HepG2 (cell line): ENCODE data around the gene MKRN1. TPM values are rescaled to one million over a fixed set of nuclear protein-coding genes. Genes with fewer than 3 reads are reported as not detected.

Experiments
- ATAC-seq: fragments of 200-7000 bp; cut with Tn5 transposase; 3 replicates; pipeline ENCODE4 v1.9.1; 2020; ENCODE audit warnings: mild to moderate bottlenecking, moderate library complexity
- BruUV-seq: library from RNA; stranded (reverse); fragments of 400-500 nt; replicated peaks from 2 replicates; lab custom pipeline; 2021; lab: Mats Ljungman, UMichigan
- CTCF ChIA-PET: fragments of 300-600 bp; formaldehyde crosslinking; extraction: SDS; loops from one replicate; lab custom pipeline; 2021; ENCODE audit warnings: low total read pairs, inconsistent platforms, low intra/inter-chr PET ratio; lab: Yijun Ruan, JAX
- POLR2A ChIA-PET: fragments of 350-600 bp; sonication (Branson Sonifier 250); formaldehyde crosslinking; loops from one replicate; lab custom pipeline; 2020; ENCODE audit warnings: antibody characterized with exemption, inconsistent platforms; lab: Yijun Ruan, JAX
- DNase-seq: peaks from one replicate; pipeline ENCODE4 v3.0.0-alpha.2; 2015; ENCODE audit warnings: low spot score
- FAIRE-seq: peaks from 3 replicates; lab custom pipeline; 2011; peaks lifted over from hg19 to GRCh38; lab: Jason Lieb, UNC
- H2AFZ ChIP-seq: one replicate; pipeline ENCODE4 v1.6.1; 2011; ENCODE audit warnings: low read length, inconsistent platforms
- H3K27ac ChIP-seq: fragments of 300-600 bp; 3 replicates; pipeline ENCODE4 v1.8.0; 2011; ENCODE audit warnings: mixed run types, mild to moderate bottlenecking, mixed read lengths, low read length, inconsistent platforms; ENCODE audit not compliant: insufficient read depth; ENCODE audit errors: extremely low read length
- H3K27me3 ChIP-seq, 2 experiments: fragments of 200-600 bp in 1 of 2; 2 replicates in 1 of 2; 3 replicates in 1 of 2; pipeline versions ENCODE4 v1.6.0 to v1.8.0; 2011; ENCODE audit warnings: low read length in 2 of 2, mild to moderate bottlenecking in 2 of 2, moderate library complexity in 2 of 2, inconsistent platforms in 1 of 2; ENCODE audit not compliant: insufficient read depth in 2 of 2, control insufficient read depth in 1 of 2
- H3K36me3 ChIP-seq, 2 experiments: fragments of 200-600 bp in 1 of 2; replicated peaks in 1 of 2; 2 replicates in 1 of 2; 3 replicates in 1 of 2; pipeline versions ENCODE4 v1.5.1 to v1.8.0; 2011; ENCODE audit warnings: low read length in 2 of 2, inconsistent platforms in 1 of 2; ENCODE audit not compliant: insufficient read depth in 2 of 2, control insufficient read depth in 1 of 2
- H3K4me1 ChIP-seq: 2 replicates; pipeline ENCODE4 v1.5.1; 2012; ENCODE audit warnings: low read length, inconsistent platforms; ENCODE audit not compliant: insufficient read depth
- H3K4me2 ChIP-seq: 2 replicates; pipeline ENCODE4 v1.6.0; 2011; ENCODE audit warnings: low read depth, low read length, inconsistent platforms
- H3K4me3 ChIP-seq, 3 experiments: fragments of 200-600 bp in 1 of 3; sonication (generic), shearing (Covaris generic) in 1 of 3; replicated peaks in 1 of 3; 2 replicates each; pipeline ENCODE4 v1.5.1; 2011 to 2016; ENCODE audit warnings: low read length in 3 of 3, inconsistent platforms in 2 of 3, low read depth in 2 of 3, mild to moderate bottlenecking in 2 of 3, control low read depth in 1 of 3, mixed read lengths in 1 of 3; ENCODE audit not compliant: insufficient read depth in 1 of 3
- H3K79me2 ChIP-seq: one replicate; pipeline ENCODE4 v1.6.1; 2011; ENCODE audit warnings: low read length, inconsistent platforms; ENCODE audit not compliant: insufficient read depth
- H3K9ac ChIP-seq: 2 replicates; pipeline ENCODE4 v1.6.0; 2011; ENCODE audit warnings: mild to moderate bottlenecking, low read depth, low read length, inconsistent platforms; ENCODE audit not compliant: insufficient read depth
- H3K9me3 ChIP-seq: 2 replicates; pipeline ENCODE4 v1.5.1; 2012; ENCODE audit warnings: mild to moderate bottlenecking, low read length
- H4K20me1 ChIP-seq: 2 replicates; pipeline ENCODE4 v1.6.0; 2011; ENCODE audit warnings: inconsistent platforms, mild to moderate bottlenecking, low read length, moderate library complexity; ENCODE audit not compliant: insufficient read depth
- ATM ChIP-seq: fragments of 450-650 bp; IDR thresholded peaks from 2 replicates; pipeline ENCODE4 v1.7.1; 2017; ENCODE audit warnings: mild to moderate bottlenecking, borderline replicate concordance
- BCL6 ChIP-seq: IDR thresholded peaks from 2 replicates; pipeline ENCODE4 v1.6.1; 2016; ENCODE audit warnings: missing genetic modification reagents, missing compliant biosample characterization
- EP300 ChIP-seq, 3 experiments: sonication (generic) in 1 of 3; formaldehyde crosslinking in 1 of 3; IDR thresholded peaks; 2 replicates each; pipeline versions ENCODE4 v1.5.1 to v1.6.1; 2011 to 2020; ENCODE audit warnings: low read depth in 2 of 3, low read length in 2 of 3, borderline replicate concordance in 1 of 3, improper control_type of control experiment in 1 of 3, mild to moderate bottlenecking in 1 of 3, missing genetic modification reagents in 1 of 3, moderate library complexity in 1 of 3
- FUBP1 ChIP-seq: sonication (generic); formaldehyde crosslinking; IDR thresholded peaks from 2 replicates; pipeline ENCODE4 v1.5.1; 2020; ENCODE audit warnings: missing genetic modification reagents, mild to moderate bottlenecking, borderline replicate concordance
- GRHL1 ChIP-seq: sonication (generic); formaldehyde crosslinking; conservative IDR thresholded peaks from 2 replicates; pipeline ENCODE4 v1.8.0; 2022; ENCODE audit warnings: missing genetic modification reagents
- IKZF1 ChIP-seq: fragments of 450-650 bp; IDR thresholded peaks from 2 replicates; pipeline ENCODE4 v1.7.1; 2016
- NAIF1 ChIP-seq: sonication (generic); formaldehyde crosslinking; IDR thresholded peaks from 2 replicates; pipeline ENCODE4 v1.5.0; 2020; ENCODE audit warnings: mild to moderate bottlenecking, missing genetic modification reagents, borderline replicate concordance
- RFXAP ChIP-seq: sonication (generic); formaldehyde crosslinking; IDR thresholded peaks from 2 replicates; pipeline ENCODE4 v1.4.0; 2020; ENCODE audit warnings: missing genetic modification reagents, borderline replicate concordance
- SALL2 ChIP-seq: sonication (generic); formaldehyde crosslinking; IDR thresholded peaks from 2 replicates; pipeline ENCODE4 v1.8.1; 2023; ENCODE audit warnings: mild to moderate bottlenecking, missing genetic modification reagents, inconsistent platforms
- SRF ChIP-seq: IDR thresholded peaks from 2 replicates; pipeline ENCODE4 v1.6.1; 2011; ENCODE audit warnings: mild to moderate bottlenecking, low read depth, low read length, moderate library complexity
- ZBTB20 ChIP-seq: sonication (generic); formaldehyde crosslinking; IDR thresholded peaks from 2 replicates; pipeline ENCODE4 v1.8.1; 2023; ENCODE audit warnings: missing genetic modification reagents, low read depth, mild to moderate bottlenecking, borderline replicate concordance
- ZNF296 ChIP-seq: sonication (generic); formaldehyde crosslinking; conservative IDR thresholded peaks from 2 replicates; pipeline ENCODE4 v1.5.0; 2020; ENCODE audit warnings: mild to moderate bottlenecking, missing genetic modification reagents
- ZNF33A ChIP-seq: sonication (generic); formaldehyde crosslinking; IDR thresholded peaks from 2 replicates; pipeline ENCODE4 v1.5.1; 2020; ENCODE audit warnings: missing genetic modification reagents, mild to moderate bottlenecking, moderate library complexity, borderline replicate concordance
- ZNF543 ChIP-seq: sonication (generic); formaldehyde crosslinking; IDR thresholded peaks from 2 replicates; pipeline ENCODE4 v1.4.0; 2020; ENCODE audit warnings: mild to moderate bottlenecking, missing genetic modification reagents
- ZNF558 ChIP-seq: sonication (generic); formaldehyde crosslinking; IDR thresholded peaks from 2 replicates; pipeline ENCODE4 v1.9.0; 2022; ENCODE audit warnings: mild to moderate bottlenecking, missing genetic modification reagents, borderline replicate concordance
- ZNF564 ChIP-seq: sonication (generic); formaldehyde crosslinking; IDR thresholded peaks from 2 replicates; pipeline ENCODE4 v1.8.1; 2023; ENCODE audit warnings: mild to moderate bottlenecking, missing genetic modification reagents
- ZNF713 ChIP-seq: sonication (generic); formaldehyde crosslinking; IDR thresholded peaks from 2 replicates; pipeline ENCODE4 v1.4.0; 2020; ENCODE audit warnings: mild to moderate bottlenecking, missing genetic modification reagents
- WGBS: methylation state at CpG from one replicate; pipeline ENCODE4 v1.1.6; 2017; ENCODE audit warnings: low lambda C conversion rate; 5-methylcytosine and 5-hydroxymethylcytosine counted together
- in situ Hi-C: cut with HindIII; loops from 2 replicates; pipeline ENCODE4 v1.10.0; 2017; ENCODE audit warnings: low pct_unique_long_range_greater_than_20kb; ENCODE audit not compliant: extremely low pct_ligation_motif_present
- intact Hi-C: fragments of 100-400 bp; cut with micrococcal nuclease; formaldehyde crosslinking; loops from one replicate; pipeline ENCODE4 v1.10.0; 2022; ENCODE audit not compliant: unreplicated experiment
- polyA plus RNA-seq, 8 experiments: library from polyadenylated mRNA; depleted of rRNA in 3 of 8; stranded (reverse) in 7 of 8; unstranded in 1 of 8; fragments of >200 nt; fragmentation: Illumina TruSeq in 4 of 8; extraction: Trizol in 4 of 8; gene quantifications; 2 replicates each; pipeline versions ENCODE4 v1.2.1 to v1.2.3, GENCODE V29; 2011 to 2016; ENCODE audit warnings: low read depth in 4 of 8, missing spikeins in 1 of 8, mixed read lengths in 1 of 8; ENCODE audit not compliant: insufficient read depth in 1 of 8
- total RNA-seq, 5 experiments: library from RNA; depleted of rRNA; stranded (reverse); fragments of >200 nt; fragmentation: Illumina TruSeq; extraction: Trizol; gene quantifications; 2 replicates each; pipeline ENCODE4 v1.2.3, GENCODE V29; 2016; ENCODE audit warnings: low read depth in 1 of 5

The MKRN1 gene
- total and polyA plus RNA-seq, 2 of the 13 experiments (the other 11 are each of a cell fraction or from before 2014, with no cell fraction given) = 28.5 to 32.8 TPM

GRCh38 chr7:140435252-140435895, 43.9 kb downstream of the MKRN1 start:
- BruUV-seq = no TSS peak
- CTCF ChIA-PET = no interaction called here
- WGBS = 83% methylated on average over 41 of the region's 51 CpGs
- DNase-seq (no peak), ATAC-seq (no peak)
- intact Hi-C loops = no loop called here
- Histone ChIP-seq H3K36me3 (no peaks in the 10 kb centered on the region), H3K9me3 (no peaks in the 10 kb centered on the region)
- TF ChIP-seq ATM = no peak
- no peak for TF ChIP-seq ZNF713 (CRISPR knock-in tag)
- TF ChIP-seq NAIF1 = no peak
- TF ChIP-seq SRF = no peak
- TF ChIP-seq EP300 (IDR thresholded peaks at IDR 0.05; ENCODE audit: low read depth in 2 of 2, low read length in 2 of 2) = no peak
- no peak for TF ChIP-seq EP300 (CRISPR knock-in tag; IDR thresholded peaks at IDR 0.05; ENCODE audit: borderline replicate concordance)
- no peak for TF ChIP-seq ZNF564 (CRISPR knock-in tag)
- no peak for TF ChIP-seq IKZF1
- TF ChIP-seq GRHL1 (CRISPR knock-in tag) = no peak
- TF ChIP-seq ZNF558 (CRISPR knock-in tag) = no peak
- TF ChIP-seq RFXAP (CRISPR knock-in tag) = no peak
- no peak for TF ChIP-seq FUBP1 (CRISPR knock-in tag)
- TF ChIP-seq ZNF33A = no peak
- no peak for TF ChIP-seq BCL6 (CRISPR knock-in tag)
- TF ChIP-seq SALL2 (CRISPR knock-in tag) = no peak
- no peak for TF ChIP-seq ZNF543 (CRISPR knock-in tag)
- TF ChIP-seq ZBTB20 (CRISPR knock-in tag) = no peak
- TF ChIP-seq ZNF296 = no peak
- TF ChIP-seq, all 625 proteins: peak for 0
- no peaks in the 10 kb centered on the region; a peak in 1 of 5 replicates for H3K27me3 ChIP-seq
- H3K27ac ChIP-seq = no peak overlapping the region
- in situ Hi-C loops = no loop called here
- H3K4me1 ChIP-seq = no peaks in the 10 kb centered on the region
- no peak overlapping the region for H2AFZ ChIP-seq
- no peak overlapping the region for H3K9ac ChIP-seq
- FAIRE-seq = no peak
- no peak overlapping the region for H3K4me3 ChIP-seq
- H4K20me1 ChIP-seq = no peaks in the 10 kb centered on the region
- POLR2A ChIA-PET = no interaction called here
- H3K4me2 ChIP-seq = no peak overlapping the region
- H3K79me2 ChIP-seq = no peaks in the 10 kb centered on the region
